Trophoblast cell (in vitro differentiated cells and primary cell): ENCODE measurements around the gene MCTP1.

Source experiments
- DNase-seq, 2 donors: peaks; one replicate each; pipeline ENCODE4 v3.0.0-alpha.2; 2016
- H2AFZ ChIP-seq: 2 replicates; pipeline ENCODE4 v1.6.1; 2013; ENCODE audit warnings: low read length, moderate library complexity, mild to moderate bottlenecking; ENCODE audit not compliant: insufficient read depth, poor library complexity
- H2AK5ac ChIP-seq: 2 replicates; pipeline ENCODE4 v1.6.1; 2013; ENCODE audit warnings: mild to moderate bottlenecking, low read length
- H2BK120ac ChIP-seq: 2 replicates; pipeline ENCODE4 v1.6.1; 2013; ENCODE audit warnings: low read length, mild to moderate bottlenecking, moderate library complexity; ENCODE audit not compliant: insufficient read depth, poor library complexity
- H2BK12ac ChIP-seq: 2 replicates; pipeline ENCODE4 v1.6.1; 2013; ENCODE audit warnings: mild to moderate bottlenecking, low read length, moderate library complexity
- H2BK5ac ChIP-seq: 2 replicates; pipeline ENCODE4 v1.6.1; 2013; ENCODE audit warnings: low read length, low read depth, moderate library complexity, mild to moderate bottlenecking; ENCODE audit not compliant: poor library complexity
- H3K14ac ChIP-seq: 2 replicates; pipeline ENCODE4 v1.6.1; 2013; ENCODE audit warnings: mild to moderate bottlenecking, low read length
- H3K18ac ChIP-seq: 2 replicates; pipeline ENCODE4 v1.6.1; 2013; ENCODE audit warnings: mild to moderate bottlenecking, low read length
- H3K23ac ChIP-seq: 2 replicates; pipeline ENCODE4 v1.6.1; 2013; ENCODE audit warnings: low read length
- H3K27ac ChIP-seq: 2 replicates; pipeline ENCODE4 v1.5.1; 2013; ENCODE audit warnings: low read depth, mild to moderate bottlenecking, inconsistent platforms, low read length, moderate library complexity
- H3K27me3 ChIP-seq: 2 replicates; pipeline ENCODE4 v1.6.1; 2013; ENCODE audit warnings: inconsistent platforms, mild to moderate bottlenecking, low read length, moderate library complexity; ENCODE audit not compliant: insufficient read depth
- H3K36me3 ChIP-seq, 2 experiments: 1 replicate in 1 of 2; 2 replicates in 1 of 2; pipeline ENCODE4 v1.6.1; 2013; ENCODE audit warnings: low read length in 2 of 2, mild to moderate bottlenecking in 2 of 2, moderate library complexity in 1 of 2; ENCODE audit not compliant: insufficient read depth in 2 of 2, control insufficient read depth in 1 of 2
- H3K4ac ChIP-seq: 2 replicates; pipeline ENCODE4 v1.6.1; 2013; ENCODE audit warnings: low read depth, mild to moderate bottlenecking, low read length, moderate library complexity
- H3K4me1 ChIP-seq, 2 experiments: 1 replicate in 1 of 2; 2 replicates in 1 of 2; pipeline ENCODE4 v1.6.1; 2013; ENCODE audit warnings: low read length in 2 of 2, mild to moderate bottlenecking in 2 of 2, moderate library complexity in 1 of 2; ENCODE audit not compliant: insufficient read depth in 2 of 2, control insufficient read depth in 1 of 2
- H3K4me2 ChIP-seq: 2 replicates; pipeline ENCODE4 v1.6.1; 2013; ENCODE audit warnings: inconsistent platforms, mild to moderate bottlenecking, low read length, moderate library complexity
- H3K4me3 ChIP-seq: 2 replicates; pipeline ENCODE4 v1.5.1; 2013; ENCODE audit warnings: mild to moderate bottlenecking, low read depth, low read length, inconsistent platforms
- H3K79me1 ChIP-seq: one replicate; pipeline ENCODE4 v1.6.1; 2013; ENCODE audit warnings: low read length
- H3K79me2 ChIP-seq: 2 replicates; pipeline ENCODE4 v1.6.1; 2013; ENCODE audit warnings: low read length, mild to moderate bottlenecking; ENCODE audit not compliant: control insufficient read depth, insufficient read depth, poor library complexity
- H3K9ac ChIP-seq: 2 replicates; pipeline ENCODE4 v1.6.1; 2013; ENCODE audit warnings: mild to moderate bottlenecking, low read length
- H3K9me3 ChIP-seq: 2 replicates; pipeline ENCODE4 v1.6.1; 2013; ENCODE audit warnings: low read depth, mild to moderate bottlenecking, control low read depth, inconsistent platforms, low read length; ENCODE audit not compliant: insufficient read depth
- H4K12ac ChIP-seq: 2 replicates; pipeline ENCODE4 v1.6.1; 2013; ENCODE audit warnings: low read depth, mild to moderate bottlenecking, low read length, moderate library complexity
- H4K8ac ChIP-seq: 2 replicates; pipeline ENCODE4 v1.6.1; 2013; ENCODE audit warnings: low read depth, mild to moderate bottlenecking, low read length, moderate library complexity
- H4K91ac ChIP-seq: one replicate; pipeline ENCODE4 v1.6.1; 2013; ENCODE audit warnings: low read depth, mild to moderate bottlenecking, low read length, moderate library complexity
- WGBS: extraction: QIAGEN DNeasy Blood & Tissue Kit; methylation state at CpG from one replicate; pipeline ENCODE4 v1.1.7; 2013; ENCODE audit warnings: missing lambda C conversion rate; ENCODE audit not compliant: insufficient read length, insufficient coverage; ENCODE audit errors: extremely low coverage; 5-methylcytosine and 5-hydroxymethylcytosine counted together

MCTP1 gene

DNA sequence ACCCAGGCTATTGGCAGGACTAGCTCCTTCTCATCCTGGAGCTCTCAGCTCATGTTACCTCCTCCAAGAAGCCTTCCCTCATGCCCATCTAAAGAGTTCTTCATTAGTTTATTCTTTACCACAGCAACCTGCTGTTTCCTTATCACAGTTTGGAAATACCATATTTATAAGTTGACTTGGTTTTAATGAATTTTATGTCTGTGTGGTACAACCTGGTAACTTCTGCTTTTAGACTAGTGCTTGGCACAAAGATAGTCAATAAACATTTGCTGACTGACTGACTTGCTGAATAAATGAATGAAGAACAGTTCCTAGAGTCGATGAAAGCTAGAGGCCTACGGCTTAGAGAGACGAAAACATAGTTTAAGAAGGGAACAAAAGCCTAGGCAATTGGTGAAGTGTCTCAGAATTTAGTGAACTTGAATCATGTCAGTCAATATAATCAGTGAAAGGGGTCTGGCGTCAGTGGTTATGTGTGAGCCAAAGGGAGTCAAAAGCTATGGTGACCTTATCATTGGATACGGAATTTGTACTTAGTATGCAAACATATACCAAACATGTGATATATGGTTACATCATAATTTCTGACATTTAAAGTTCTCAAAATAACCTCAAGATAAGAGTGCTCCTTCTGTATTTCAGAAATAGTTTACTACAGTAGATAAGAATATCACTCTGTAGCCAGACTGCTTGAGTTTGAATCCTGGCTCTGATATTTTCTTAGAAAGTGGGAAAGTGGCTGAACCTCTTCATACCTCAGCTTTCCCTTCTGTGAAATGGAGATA, 239.5 kb downstream of the MCTP1 start:
- Histone ChIP-seq H4K8ac (no peak overlapping the region), H2AK5ac (no peak overlapping the region), H3K79me1 (no peaks in the 10 kb centered on the region), H3K79me2 (no peaks in the 10 kb centered on the region), H3K18ac (no peak overlapping the region), H3K4ac (no peak overlapping the region), H3K27me3 (no peaks in the 10 kb centered on the region), H3K9me3 (no peaks in the 10 kb centered on the region), H2AFZ (no peak overlapping the region), H3K14ac (no peak overlapping the region), H3K4me2 (no peak overlapping the region), H2BK12ac (no peak overlapping the region), H2BK120ac (no peak overlapping the region), H3K4me1 (no peaks in the 10 kb centered on the region), H3K23ac (no peak overlapping the region), H3K9ac (no peak overlapping the region), H3K4me3 (no peak overlapping the region), H2BK5ac (no peak overlapping the region), H3K27ac (no peak overlapping the region), H3K36me3 (no peaks in the 10 kb centered on the region), H4K12ac (no peak overlapping the region), H4K91ac (no peak overlapping the region)
- WGBS: no CpG with 5 or more reads among the region's 5 CpGs
- DNase-seq: no peak

DNA sequence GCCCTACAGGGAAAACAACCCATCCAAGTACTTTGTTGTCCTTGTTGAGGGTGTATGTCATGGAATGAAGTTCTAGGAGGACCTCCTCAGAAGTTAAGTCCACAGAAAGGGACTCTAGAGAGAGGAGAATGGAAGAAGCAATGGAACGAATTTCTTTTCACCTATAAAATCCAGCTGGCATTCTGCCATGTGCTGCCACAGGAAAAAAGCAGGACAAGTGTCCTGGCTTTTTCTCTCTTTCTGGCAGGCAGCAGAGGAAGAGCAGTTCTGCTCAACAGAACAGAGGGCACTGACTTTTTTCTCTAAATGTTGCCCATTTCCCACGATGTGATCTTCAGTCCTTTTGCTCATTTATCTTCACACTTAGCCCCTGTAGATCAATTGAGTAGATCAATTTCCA, 240.8 kb downstream of the MCTP1 start:
- no peak overlapping the region for H4K12ac ChIP-seq
- no peaks in the 10 kb centered on the region for H3K27me3 ChIP-seq
- H4K91ac ChIP-seq: no peak overlapping the region
- H3K27ac ChIP-seq: no peak overlapping the region
- no peak overlapping the region for H3K14ac ChIP-seq
- no peak overlapping the region for H2AFZ ChIP-seq
- no peaks in the 10 kb centered on the region for H3K4me1 ChIP-seq
- no peak overlapping the region for H3K4ac ChIP-seq
- no peak overlapping the region for H2BK12ac ChIP-seq
- no peaks in the 10 kb centered on the region for H3K79me1 ChIP-seq
- no peak overlapping the region for H2AK5ac ChIP-seq
- WGBS: no CpG with 5 or more reads among the region's 2 CpGs
- no peaks in the 10 kb centered on the region for H3K79me2 ChIP-seq
- H3K23ac ChIP-seq: no peak overlapping the region
- H3K4me2 ChIP-seq: no peak overlapping the region
- H3K9ac ChIP-seq: no peak overlapping the region
- H3K18ac ChIP-seq: no peak overlapping the region
- H3K36me3 ChIP-seq: no peaks in the 10 kb centered on the region
- DNase-seq: no peak
- H3K9me3 ChIP-seq: no peaks in the 10 kb centered on the region
- H3K4me3 ChIP-seq: no peak overlapping the region
- H2BK5ac ChIP-seq: no peak overlapping the region
- H2BK120ac ChIP-seq: no peak overlapping the region
- H4K8ac ChIP-seq: no peak overlapping the region

DNA sequence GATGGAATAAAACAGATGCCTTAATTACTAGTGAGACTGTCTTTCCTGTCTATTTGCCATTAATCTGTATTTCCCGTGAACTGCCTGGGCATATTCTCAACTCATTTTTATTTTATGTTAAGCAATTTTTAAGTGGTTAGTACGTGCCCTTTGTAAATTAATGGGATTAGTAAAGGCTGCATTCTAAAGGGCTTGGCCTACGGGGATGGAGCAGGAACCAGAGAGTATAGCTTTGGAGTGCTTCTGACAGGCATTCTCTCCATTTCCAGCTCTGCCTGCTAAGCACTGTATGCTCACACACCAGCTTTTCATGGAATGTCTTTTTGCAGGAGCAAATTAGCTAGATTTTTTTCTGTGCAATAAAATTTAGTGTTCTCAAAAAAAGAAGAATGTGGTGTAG, 241.2 kb downstream of the MCTP1 start:
- no peaks in the 10 kb centered on the region for H3K9me3 ChIP-seq
- no peaks in the 10 kb centered on the region for H3K27me3 ChIP-seq
- no peak overlapping the region for H2AK5ac ChIP-seq
- no peak overlapping the region for H3K4ac ChIP-seq
- no peaks in the 10 kb centered on the region for H3K36me3 ChIP-seq
- H2BK12ac ChIP-seq: no peak overlapping the region
- H3K4me1 ChIP-seq: no peaks in the 10 kb centered on the region
- no peak overlapping the region for H2BK5ac ChIP-seq
- H3K27ac ChIP-seq: no peak overlapping the region
- H3K14ac ChIP-seq: no peak overlapping the region
- no peak overlapping the region for H4K91ac ChIP-seq
- H2AFZ ChIP-seq: no peak overlapping the region
- H3K79me2 ChIP-seq: no peaks in the 10 kb centered on the region
- WGBS: no CpG with 5 or more reads among the region's 3 CpGs
- no peak overlapping the region for H4K12ac ChIP-seq
- no peak overlapping the region for H3K4me3 ChIP-seq
- no peak overlapping the region for H2BK120ac ChIP-seq
- no peaks in the 10 kb centered on the region for H3K79me1 ChIP-seq
- no peak overlapping the region for H3K9ac ChIP-seq
- no peak overlapping the region for H4K8ac ChIP-seq
- no peak overlapping the region for H3K18ac ChIP-seq
- no peak overlapping the region for H3K23ac ChIP-seq
- no peak for DNase-seq
- H3K4me2 ChIP-seq: no peak overlapping the region

DNA sequence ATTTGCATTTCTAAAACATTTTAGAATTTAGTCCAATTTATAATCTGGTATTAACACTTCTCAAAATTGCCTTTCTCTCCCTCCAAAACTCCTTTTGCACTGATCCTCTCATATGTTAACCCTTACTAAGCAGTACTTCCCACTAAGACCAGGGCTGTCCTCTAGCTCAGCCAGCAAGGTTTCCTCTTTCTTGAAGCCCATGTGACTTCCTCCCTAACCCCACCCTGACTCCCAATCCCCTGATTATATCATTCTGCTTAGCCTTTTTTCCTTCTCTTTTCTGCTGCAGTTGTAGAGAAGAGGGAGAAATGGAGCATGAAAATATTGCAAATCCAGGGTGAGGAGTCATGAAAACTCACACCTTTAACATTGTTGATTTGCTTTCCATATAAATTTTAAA, 241.7 kb downstream of the MCTP1 start:
- Histone ChIP-seq H3K27ac (no peak overlapping the region), H3K36me3 (no peaks in the 10 kb centered on the region), H2BK120ac (no peak overlapping the region), H2AK5ac (no peak overlapping the region), H3K23ac (no peak overlapping the region), H3K4me3 (no peak overlapping the region), H2BK12ac (no peak overlapping the region), H3K27me3 (no peaks in the 10 kb centered on the region), H3K79me2 (no peaks in the 10 kb centered on the region), H4K91ac (no peak overlapping the region), H2BK5ac (no peak overlapping the region), H4K12ac (no peak overlapping the region), H4K8ac (no peak overlapping the region), H3K4me1 (no peaks in the 10 kb centered on the region), H3K9ac (no peak overlapping the region), H3K4me2 (no peak overlapping the region), H3K18ac (no peak overlapping the region), H3K9me3 (no peaks in the 10 kb centered on the region), H2AFZ (no peak overlapping the region), H3K4ac (no peak overlapping the region), H3K79me1 (no peaks in the 10 kb centered on the region), H3K14ac (no peak overlapping the region)
- no peak for DNase-seq
